ENCODE data around the gene RCN1.
A peak's percentile ranks its signal among the peaks of the same experiment; 100 is the strongest.
"Not testable (repeated sequence)": the region's sequence is repeated elsewhere in the genome, so short reads cannot be mapped to it uniquely, and the experiment has no call there.

RCN1 gene

DNA sequence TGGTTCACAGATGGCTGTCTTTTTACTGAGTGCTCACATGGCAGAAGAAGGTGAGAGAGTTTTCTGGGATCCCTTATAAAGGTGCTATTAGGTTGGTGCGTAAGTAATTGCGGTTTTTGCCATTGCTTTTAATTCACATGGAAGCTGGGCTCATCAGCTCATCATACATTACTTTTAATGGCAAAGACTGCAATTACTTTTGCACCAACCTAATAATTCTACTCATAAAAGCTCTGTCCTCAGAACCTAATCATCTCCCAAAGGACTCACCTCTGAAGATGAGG lies 23.0 kb downstream of the RCN1 start:
- no peak for DNase-seq

DNA sequence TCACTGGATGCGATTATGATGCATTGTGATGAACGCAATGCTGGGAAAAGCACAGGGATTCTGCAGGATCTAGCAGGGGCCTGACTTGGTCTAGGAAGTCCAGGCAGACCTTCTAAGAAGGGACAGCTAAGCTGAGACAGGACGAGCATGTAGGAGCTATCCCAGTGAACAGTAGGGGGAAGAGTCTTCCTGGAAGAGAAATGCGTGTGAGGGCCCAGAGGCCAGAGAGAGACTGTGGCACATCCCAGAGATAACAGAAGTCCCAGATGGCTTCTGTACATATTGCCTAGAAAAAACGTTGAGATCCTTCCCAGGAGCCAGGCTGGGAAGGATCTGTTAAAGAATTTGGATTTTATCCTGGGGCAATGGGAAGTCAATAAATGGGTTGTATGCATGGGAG lies 24.6 kb downstream of the RCN1 start:
- DNase-seq, result no peak

DNA sequence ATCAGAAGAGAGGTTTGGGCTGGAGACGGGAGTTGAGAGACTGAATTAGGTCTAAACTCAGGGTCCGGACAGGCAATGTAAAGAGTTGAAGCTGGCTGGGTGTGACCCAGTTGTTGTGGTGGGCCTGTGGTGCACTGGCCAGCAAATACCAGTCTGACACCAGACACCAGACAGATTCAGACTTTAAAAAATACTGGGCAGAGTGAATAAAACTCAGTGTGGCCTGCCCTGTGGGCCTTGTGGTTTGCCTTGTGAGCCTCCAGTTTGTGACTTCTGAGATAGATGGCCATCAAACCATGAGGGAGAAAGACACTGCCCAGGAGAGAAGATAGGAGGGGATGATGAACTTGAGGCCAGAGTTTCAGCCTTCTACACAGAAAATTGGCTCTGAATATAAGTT lies 25.8 kb downstream of the RCN1 start:
- no peak for DNase-seq

DNA sequence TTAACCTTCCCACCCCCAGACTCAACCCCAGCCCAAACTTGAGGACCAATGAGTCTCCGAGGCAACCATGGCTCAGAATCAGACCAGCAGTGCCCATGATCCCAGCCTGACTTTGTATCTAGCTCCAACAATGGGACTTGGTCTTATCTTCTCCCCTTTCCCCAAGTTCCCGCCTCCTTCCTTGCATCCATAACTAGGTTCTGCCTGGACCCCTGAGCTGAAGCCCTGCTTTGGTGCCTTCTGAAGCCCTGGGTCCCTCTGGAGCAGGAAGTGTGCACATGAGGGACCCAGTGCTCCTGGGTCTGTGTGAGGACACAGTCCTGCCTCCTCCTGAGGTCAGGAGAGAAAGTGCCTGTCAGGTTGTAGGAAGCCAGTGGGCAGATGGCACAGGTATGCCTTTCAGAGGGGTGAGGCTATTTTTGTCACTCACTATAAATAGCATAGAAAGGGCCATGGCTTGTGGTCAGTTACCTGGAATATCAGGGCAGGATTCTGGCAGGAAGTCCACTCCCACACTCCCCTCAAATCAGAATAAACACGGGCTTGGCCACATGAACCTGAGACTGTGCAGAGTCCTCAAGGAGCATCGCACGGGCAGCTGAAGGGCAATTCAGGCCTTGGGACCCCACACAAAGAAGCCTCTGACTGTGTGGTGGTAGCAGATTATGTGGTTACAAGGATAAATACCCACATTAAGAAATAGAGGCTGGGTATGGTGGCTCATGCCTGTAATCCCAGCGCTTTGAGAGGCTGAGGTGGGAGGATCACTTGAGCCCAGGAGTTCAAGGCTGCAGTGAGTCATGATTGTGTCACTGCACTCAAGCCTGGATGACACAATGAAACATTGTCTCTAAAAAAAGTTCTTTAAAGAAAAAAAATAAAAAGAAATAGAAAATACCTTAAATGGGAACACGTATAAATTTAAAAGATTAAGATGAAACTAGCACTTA lies 27.4 kb downstream of the RCN1 start:
- DNase-seq, result no peak

DNA sequence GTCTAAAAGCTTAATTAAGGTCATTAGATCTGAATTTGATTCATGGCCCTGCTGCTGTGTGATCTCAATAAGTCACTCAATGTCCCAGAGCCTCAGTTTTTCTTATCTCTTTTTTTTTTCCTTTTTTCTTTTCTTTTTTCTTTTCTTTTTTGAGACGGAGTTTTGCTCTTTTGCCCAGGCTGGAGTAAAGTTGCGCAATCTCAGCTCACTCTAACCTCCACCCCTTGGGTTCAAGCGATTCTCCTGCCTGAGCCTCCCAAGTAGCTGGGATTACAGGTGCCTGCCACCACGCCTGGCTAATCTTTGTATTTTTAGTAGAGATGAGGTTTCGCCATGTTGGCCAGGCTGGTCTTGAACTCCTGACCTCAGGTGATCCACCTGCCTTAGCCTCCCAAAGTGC lies 28.3 kb downstream of the RCN1 start:
- DNase-seq, result not testable (repeated sequence)

DNA sequence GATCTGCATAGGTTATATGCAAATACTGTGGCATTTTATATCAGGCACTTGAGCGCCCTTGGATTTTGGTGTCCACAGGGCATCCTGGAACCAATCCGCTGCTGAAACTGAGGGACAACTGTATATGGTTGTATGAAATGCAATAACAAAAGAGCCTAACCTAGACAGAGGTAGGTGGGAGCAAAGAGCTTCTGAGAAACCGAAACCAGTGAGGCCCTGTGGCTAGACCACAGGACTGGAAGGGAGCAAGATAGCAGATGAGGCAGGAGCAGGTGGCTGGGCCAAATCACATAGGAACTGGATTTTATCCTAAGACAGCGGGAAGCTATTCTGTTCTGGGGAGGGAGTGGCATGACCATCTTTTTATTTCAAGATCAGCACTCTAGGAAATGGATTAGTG lies 30.1 kb downstream of the RCN1 start:
- DNase-seq, result no peak

DNA sequence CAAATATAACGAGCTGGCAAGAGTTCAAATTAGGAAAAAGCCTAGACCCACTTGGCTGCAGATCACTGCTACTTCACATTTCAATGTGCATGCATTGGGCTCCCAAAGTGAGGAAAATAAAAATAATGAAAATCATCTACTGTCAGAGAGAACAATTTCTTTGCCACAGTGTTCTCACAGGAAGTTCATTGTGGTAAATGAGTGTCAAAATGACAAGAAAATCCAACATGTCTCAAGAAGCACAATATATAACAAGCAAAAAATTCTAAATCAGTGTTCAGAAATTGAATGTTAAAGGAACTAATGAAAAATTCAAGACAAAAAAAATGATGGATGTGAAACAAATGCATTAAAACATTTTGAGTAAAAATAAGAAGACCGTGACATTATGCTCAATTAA lies 31.3 kb downstream of the RCN1 start:
- no peak for DNase-seq

DNA sequence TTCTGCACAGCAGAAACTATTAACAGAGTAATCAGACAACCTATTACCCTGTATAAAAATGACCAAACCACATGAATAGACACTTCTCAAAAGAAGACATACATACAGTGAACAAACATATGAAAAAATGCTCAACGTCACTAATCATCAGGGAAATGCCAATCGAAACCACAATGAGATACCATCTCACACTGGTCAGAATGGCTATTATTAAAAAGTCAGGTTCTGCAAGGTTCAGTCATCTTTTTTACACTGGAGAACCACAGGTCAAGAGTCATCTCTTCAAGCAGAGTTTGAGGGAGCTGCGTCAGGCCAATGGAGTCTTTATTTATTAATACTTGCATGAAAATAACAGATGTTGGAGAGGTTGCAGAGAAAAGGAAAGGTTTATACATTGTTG lies 40.4 kb downstream of the RCN1 start:
- no peak for DNase-seq

DNA sequence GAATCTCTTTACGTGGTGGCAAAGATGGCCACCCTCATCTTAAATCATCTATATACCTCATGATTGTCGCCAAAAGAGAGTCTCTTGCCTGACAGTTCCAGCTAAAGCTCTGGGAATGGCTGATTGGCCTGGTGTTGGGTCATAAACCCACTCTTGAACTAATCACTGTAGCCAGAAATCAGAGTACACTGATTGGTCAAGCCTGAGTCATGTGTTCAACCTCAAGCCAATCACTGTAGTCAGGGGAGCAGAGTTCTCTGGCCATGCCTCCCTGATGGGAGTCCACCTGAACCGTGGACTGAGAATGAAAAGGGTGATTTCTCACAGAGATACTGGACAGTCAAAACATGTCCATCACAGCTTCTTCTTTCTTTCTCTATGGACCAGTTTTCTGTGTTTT lies 45.8 kb downstream of the RCN1 start:
- no peak for DNase-seq

DNA sequence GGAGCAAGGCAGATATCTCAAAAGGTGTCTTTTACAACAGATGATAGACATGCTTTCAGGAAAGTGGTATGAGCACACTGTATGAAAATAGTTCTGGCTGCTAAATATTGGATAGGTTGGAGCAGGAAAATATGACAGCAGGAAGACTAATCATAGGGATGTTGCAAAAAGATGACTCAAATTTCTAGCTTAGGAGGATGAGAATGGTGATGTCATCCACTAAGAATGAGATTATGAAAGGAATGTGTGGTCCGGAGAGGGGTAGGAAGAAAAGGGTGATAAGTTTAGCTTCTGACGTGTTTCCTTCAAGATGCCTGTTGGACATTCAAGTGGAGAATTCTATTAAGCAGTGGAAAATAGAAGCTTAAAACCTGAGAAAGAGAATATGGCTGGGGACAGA lies 46.4 kb downstream of the RCN1 start:
- DNase-seq, result no peak

DNA sequence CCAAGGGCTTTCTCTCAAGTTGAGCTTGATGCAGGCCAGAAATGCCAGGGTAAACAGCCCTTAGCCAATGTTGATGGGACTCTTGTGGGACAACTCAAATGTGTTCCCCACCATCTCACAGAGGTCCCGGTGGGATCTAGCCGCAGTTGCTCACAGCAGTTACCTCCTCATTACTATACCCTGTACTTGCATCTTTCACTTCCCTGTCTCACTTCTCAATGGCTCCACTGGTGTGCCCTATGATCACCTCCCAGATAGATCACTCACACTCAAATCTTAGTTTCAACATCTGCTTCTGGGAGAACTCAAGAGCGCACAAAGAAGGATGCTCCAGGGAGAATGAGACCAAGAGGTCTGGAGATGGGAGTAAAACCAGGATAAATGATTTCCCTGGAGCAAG lies 47.0 kb downstream of the RCN1 start:
- no peak for DNase-seq

DNA sequence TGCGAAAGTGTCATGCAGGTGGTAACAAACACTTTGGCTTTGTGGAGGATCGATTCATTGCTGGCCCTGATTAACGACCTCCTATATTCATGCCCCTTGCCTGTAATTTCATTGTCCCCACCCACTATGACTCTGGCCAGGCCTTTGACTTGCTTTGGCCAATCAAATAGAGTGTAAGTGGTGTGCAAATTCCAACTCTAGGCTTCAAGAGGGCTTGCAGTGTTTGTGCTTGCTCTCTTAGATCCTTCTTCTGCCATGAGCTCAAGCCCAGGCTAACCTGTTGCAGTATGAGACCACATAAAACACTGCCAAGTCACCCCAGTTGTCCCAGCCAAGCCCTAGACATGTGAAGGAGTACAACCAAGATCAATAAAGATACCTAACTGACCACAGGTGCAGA lies 48.0 kb downstream of the RCN1 start:
- no peak for DNase-seq

DNA sequence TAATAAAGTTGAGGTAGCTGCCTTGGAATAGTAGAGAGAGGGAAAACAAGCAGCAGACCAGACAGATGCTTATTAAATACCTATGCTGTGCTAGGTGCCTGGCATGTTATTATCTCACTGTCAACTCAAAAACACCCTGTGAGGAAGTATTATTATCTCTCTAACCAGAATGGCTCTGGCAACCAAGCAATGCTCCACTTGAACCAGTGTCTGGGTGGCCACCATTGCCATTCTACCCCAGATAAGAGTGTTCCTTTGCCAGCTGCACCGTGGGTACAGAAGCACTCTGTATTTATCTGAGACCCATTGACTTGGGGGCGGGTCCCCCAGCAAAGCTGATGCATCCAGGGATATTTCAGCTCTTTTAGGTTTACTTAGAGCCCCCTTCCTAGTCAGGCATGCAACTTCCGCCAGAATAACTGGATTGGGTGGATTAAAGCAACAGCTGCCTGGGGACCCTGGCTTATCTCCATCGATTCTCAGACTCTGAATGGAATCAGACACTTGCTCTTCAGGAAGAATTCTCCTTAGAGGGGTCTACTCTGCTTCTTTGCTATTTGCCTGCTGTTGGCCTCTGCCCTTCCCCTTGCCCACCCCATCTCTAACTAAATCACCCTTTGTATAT lies 49.1 kb downstream of the RCN1 start:
- DNase-seq, result peak; percentile 31

DNA sequence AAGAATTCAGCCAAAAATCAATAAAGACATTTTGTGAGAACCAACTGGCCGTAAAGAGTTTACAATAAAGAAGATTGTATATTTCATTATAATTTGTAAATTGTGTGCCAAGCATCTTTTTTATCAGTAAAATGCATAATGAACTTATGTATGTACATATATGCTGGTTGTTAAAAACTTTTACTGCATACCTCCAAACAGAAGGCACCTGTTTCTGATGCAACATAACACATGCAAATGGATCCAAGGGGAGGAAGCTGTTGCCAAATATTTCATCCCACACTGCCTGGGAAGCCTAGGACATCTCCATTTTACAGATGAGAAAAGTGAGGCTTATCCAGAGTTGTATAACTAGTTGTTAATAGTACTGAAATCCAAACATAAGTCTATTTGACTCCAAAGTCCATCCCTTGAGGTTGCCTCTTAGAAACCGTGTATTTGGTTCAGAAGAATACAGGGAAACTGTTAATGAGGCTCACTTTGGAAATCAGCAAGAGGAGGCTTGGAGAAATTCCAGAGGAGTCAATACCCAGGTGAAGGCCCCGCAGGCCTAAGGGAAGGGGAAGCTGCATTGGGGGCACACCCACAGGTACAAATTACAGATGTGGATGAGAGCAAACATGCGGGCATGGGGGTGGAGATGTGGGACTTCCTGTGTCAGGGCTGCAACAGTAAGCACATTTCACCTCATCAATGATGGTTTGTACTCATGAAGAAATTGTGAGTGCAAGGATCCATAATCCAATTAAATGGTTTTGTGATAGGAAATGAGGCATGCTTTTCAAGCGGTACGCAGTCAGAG lies 51.1 kb downstream of the RCN1 start:
- DNase-seq, result no peak

DNA sequence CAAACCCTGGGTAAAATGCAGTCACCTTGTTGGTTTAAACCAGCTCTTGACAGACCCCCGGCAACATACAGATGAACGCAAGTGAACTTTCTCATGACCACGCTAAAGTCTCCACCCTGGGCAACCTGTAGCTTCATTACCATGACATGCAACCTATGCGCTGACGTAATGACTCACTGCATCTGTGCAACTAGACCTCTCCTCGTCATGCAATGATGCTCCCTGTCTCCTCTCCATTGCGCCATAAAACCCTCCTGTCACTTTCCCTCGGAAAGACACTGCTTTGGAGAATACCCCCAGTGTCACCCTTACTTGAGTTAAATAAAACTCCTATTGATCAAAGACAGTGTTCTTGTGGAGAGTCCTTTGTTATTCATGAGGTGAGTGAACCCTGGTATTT lies 52.5 kb downstream of the RCN1 start:
- no peak for DNase-seq

DNA sequence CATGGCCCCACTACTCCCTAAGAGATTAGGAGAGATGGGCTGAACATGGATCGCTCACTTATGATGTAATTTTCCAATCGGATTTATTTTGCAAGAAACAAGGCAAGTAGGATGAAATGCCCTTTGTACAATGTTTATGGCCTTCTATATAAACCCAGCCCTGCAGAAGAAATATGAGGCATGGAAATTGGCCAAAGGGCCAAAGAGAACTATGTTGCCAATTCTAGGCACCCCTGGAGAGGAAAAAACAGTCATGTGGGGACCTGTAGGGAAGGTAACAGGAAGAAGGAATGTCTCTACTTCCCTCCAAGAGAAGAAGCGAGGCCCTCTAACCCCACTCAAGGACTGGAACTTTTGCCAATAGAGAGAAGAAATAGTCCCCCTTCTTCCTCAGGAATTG lies 54.4 kb downstream of the RCN1 start:
- DNase-seq, result no peak

DNA sequence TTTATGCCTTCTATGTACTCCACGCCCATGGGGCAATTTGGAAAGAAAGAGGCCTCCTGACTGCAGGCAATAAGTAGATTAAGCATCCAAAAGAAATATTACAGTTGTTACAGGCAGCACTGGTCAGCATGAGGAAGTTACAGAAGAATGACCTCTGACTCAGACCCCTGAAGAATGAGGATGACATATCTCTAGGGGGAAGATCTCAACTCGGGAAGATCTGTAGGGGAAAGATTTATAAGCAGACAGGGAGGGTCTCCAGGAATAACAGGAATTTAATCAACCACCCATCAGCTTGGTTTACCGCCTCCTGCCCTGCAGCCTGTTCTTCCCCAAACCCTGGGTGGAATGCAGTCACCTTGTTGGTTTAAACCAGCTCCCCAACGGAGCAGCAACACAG lies 58.0 kb downstream of the RCN1 start:
- no peak for DNase-seq

DNA sequence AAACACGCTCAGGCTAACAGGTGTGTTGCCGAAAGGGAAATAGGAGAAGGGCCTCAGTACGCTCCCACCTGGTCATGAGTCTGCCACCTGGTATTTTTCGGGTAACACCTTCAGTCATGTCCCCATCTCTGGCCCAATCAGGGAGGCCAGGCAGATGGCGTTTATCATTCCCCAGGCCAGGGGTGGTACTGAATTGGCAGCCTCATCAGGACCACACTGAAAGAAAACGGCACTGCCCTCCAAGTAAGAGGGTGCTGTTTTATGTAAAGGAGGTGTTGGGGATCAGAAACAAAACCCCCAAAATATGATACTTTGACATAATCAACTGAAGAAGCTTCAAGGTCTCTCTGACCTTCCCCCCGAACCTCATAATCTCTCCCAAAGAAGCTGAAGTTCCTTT lies 58.9 kb downstream of the RCN1 start:
- no peak for DNase-seq

DNA sequence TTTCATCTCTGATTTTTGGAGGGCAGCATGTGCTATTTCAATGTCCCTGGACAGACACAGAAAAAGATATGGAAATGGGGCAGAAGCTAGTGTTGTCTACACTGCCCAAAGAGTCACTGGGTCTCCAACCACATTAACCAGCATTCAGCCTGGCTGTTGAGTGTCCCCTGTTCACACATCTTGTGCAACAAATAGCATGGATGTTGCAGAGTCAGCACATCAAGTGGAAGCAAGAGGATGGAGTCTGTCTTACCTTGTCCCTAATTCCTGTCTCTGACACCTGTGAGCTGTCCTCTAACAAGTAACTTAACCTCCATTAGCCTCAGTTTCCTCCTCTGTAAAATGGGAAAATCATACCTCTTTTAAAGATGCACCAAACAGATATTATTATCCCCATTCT lies 60.2 kb downstream of the RCN1 start:
- no peak for DNase-seq

DNA sequence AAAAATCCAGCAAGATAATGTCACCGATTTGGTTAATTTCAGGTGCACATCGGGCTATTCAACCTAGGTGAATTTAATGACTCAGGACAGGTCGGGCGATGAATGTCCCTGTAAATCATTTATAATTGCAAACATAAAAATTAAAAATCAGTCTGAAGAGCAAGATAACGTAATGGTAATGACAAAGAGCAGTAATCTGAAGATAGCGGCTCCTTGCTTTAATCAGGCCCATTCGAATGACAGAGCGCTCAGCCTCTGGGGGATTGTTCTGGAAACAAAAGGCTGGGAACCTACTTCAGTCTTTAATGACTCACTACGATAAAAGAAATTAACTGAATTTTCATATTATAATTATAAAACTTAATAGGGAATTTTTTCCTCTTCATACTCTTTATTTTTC lies 61.3 kb downstream of the RCN1 start:
- DNase-seq, result no peak

DNA sequence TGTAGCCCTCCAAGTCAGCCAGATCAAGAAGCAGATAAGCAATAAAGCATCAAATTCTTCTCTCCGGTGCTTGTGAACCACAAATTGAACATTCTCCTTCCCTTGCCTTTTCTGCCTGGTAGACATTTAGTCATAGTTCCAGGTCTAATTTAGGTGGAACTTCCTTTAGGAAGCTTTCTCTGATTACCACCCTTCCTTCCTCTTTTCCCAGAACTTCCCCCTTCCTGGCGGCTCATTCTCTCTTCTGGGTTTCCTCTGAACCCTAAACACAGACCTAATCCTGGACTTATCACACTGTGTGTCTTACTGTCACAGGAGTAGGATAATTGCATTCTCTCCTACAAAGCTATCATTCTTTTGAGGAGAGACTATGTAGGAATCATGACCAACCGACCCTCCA lies 61.9 kb downstream of the RCN1 start:
- no peak for DNase-seq

DNA sequence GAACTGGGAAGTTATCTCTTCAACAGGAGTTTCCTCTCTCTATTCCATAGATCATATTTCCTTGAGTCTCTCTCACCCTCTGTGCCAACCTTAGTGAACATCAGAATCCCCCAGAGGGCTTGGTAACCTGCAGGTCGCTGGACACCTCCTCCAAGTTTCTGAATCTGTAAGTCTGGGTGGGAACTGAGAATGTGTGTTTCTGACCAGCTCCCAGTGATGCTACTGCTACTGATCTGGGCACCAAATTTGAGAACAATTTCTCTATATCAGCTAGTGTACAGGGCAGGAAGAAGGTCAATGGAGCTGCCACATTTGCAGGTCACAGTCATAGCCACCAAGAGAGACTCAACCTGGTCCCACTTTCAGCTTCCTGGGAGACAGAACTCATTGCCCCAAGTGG lies 62.9 kb downstream of the RCN1 start:
- no peak for DNase-seq

DNA sequence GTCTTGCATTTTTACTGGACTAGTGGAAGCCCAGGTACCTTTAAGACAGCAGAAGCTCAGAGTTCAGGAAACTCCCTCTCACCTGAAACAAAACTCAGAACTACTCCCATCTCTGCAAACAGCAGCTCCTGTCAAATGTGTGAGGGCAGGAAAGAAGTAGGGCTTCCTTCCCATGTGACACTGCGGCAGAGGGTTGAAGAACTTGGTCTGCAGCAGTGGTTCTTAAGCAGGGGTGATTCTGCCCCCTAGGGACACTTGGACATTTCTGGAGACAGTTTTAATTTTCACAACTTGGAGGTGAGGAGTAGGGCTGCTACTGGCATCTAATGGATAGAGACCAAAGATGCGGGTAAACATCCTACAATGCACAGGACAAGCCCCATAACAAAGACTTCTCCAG lies 63.4 kb downstream of the RCN1 start:
- peak; percentile 24 for DNase-seq

Data from hematopoietic multipotent progenitor cell treated with erythropoietin and hydrocortisone succinate and interleukin-3 and kit ligand, for 6 days (in vitro differentiated cells).